OCI-LY1 (cell line): Measurements from ENCODE around the gene LYPLA2.

Source experiments
- H2AFZ ChIP-seq: fragments of 200-600 bp; sonication (generic), shearing (Covaris generic); 2 replicates; pipeline ENCODE4 v1.6.0; 2014; ENCODE audit warnings: antibody characterized with exemption, mild to moderate bottlenecking, low read length
- H3F3A ChIP-seq: fragments of 200-600 bp; sonication (generic), shearing (Covaris generic); 2 replicates; pipeline ENCODE4 v1.6.0; 2014; ENCODE audit warnings: mild to moderate bottlenecking, antibody characterized with exemption, low read length, moderate library complexity; ENCODE audit not compliant: insufficient read depth
- H3K27ac ChIP-seq: fragments of 200-600 bp; sonication (generic); 2 replicates; pipeline ENCODE4 v1.5.1; 2014; ENCODE audit warnings: low read length, mixed run types, mild to moderate bottlenecking, low read depth; ENCODE audit not compliant: poor library complexity, severe bottlenecking
- H3K27me3 ChIP-seq: fragments of 200-600 bp; sonication (generic); 2 replicates; pipeline ENCODE4 v1.6.0; 2014; ENCODE audit warnings: antibody characterized with exemption, mild to moderate bottlenecking, low read length, moderate library complexity; ENCODE audit not compliant: insufficient read depth
- H3K36me3 ChIP-seq: fragments of 200-600 bp; sonication (generic); 2 replicates; pipeline ENCODE4 v1.6.1; 2014; ENCODE audit warnings: mild to moderate bottlenecking, antibody characterized with exemption, low read length, moderate library complexity, mixed read lengths; ENCODE audit not compliant: insufficient read depth
- H3K4me1 ChIP-seq: fragments of 200-600 bp; sonication (generic); 2 replicates; pipeline ENCODE4 v1.5.1; 2014; ENCODE audit warnings: mild to moderate bottlenecking, low read length, moderate library complexity; ENCODE audit not compliant: insufficient read depth, severe bottlenecking
- H3K4me2 ChIP-seq: fragments of 200-600 bp; sonication (generic), shearing (Covaris generic); 2 replicates; pipeline ENCODE4 v1.6.1; 2014; ENCODE audit warnings: low read length
- H3K4me3 ChIP-seq: fragments of 200-600 bp; sonication (generic); 2 replicates; pipeline ENCODE4 v1.5.1; 2014; ENCODE audit warnings: low read length, low read depth, mild to moderate bottlenecking, mixed read lengths; ENCODE audit not compliant: poor library complexity, severe bottlenecking
- H3K79me2 ChIP-seq: fragments of 200-600 bp; shearing (Covaris generic); 2 replicates; pipeline ENCODE4 v1.6.1; 2016; ENCODE audit warnings: mixed run types, low read length, mixed read lengths; ENCODE audit not compliant: insufficient read depth
- H3K9ac ChIP-seq: fragments of 200-600 bp; sonication (generic), shearing (Covaris generic); 2 replicates; pipeline ENCODE4 v1.6.1; 2014; ENCODE audit warnings: mild to moderate bottlenecking, low read length, mixed read lengths
- H3K9me2 ChIP-seq: fragments of 200-600 bp; sonication (generic), shearing (Covaris generic); 2 replicates; pipeline ENCODE4 v1.6.1; 2014; ENCODE audit warnings: low read depth, mild to moderate bottlenecking, low read length, mixed read lengths
- H3K9me3 ChIP-seq: fragments of 200-600 bp; shearing (Covaris generic); 2 replicates; pipeline ENCODE4 v1.6.1; 2014; ENCODE audit warnings: low read length, mixed read lengths
- H4K20me1 ChIP-seq: fragments of 200-600 bp; sonication (generic), shearing (Covaris generic); 2 replicates; pipeline ENCODE4 v1.6.0; 2016; ENCODE audit warnings: mild to moderate bottlenecking, low read length; ENCODE audit not compliant: insufficient read depth
- EZH2 ChIP-seq: fragments of 200-600 bp; sonication (generic), shearing (Covaris generic); IDR thresholded peaks from 2 replicates; pipeline ENCODE4 v1.8.0; 2017; ENCODE audit warnings: borderline replicate concordance, mixed run types, mild to moderate bottlenecking, antibody characterized with exemption, low read length, moderate library complexity, mixed read lengths
- TF ChIP-seq, protein P1 (sequence below): fragments of 200-600 bp; sonication (generic), shearing (Covaris generic); IDR thresholded peaks from 2 replicates; pipeline ENCODE4 v1.5.1; 2017; ENCODE audit warnings: mild to moderate bottlenecking, antibody characterized with exemption, low read length, moderate library complexity, mixed read lengths

Gene LYPLA2

DNA sequence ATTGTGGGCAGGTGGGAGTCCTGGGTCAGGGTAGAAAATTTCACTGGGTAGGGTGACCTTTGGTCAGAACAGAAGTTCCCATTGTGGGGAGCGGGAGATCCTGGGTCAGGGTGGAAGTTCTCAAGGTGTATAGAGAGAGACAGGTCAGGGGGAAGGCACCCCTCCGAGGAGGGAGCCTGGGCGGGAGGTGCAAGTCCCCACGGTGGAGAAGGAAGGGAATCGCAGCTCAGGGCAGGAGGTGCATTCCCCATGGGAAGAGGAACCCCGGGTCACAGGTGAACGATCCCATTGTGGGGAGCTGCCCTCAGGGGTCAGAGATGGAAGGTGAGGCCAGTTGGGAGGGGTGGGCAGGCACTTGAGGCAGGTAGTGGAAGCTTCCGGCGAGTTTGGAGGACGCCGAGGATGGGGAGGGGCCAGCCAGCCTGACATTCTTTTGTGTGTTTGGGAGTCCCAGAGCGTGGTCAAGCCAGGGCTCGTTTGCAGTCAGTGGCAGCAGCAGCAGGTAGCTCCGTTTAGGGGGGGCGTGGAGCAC, 637 bp downstream of the LYPLA2 start:
- Histone ChIP-seq H3K36me3 (peaks cover 25% of the 10 kb centered on the region; the same call in 1 of the 2 replicates), H3K9me2 (no peaks in the 10 kb centered on the region), H3K27ac (peak overlapping the region; percentile 35), H2AFZ (no peak overlapping the region), H3K9me3 (no peaks in the 10 kb centered on the region), H3K79me2 (peaks cover 6% of the 10 kb centered on the region; the same call in 1 of the 2 replicates), H3K4me2 (peak overlapping the region; percentile 82), H3K9ac (peak overlapping the region; percentile 90), H3K4me3 (peak overlapping the region; percentile 95), H3K4me1 (peaks cover 26% of the 10 kb centered on the region), H4K20me1 (no peaks in the 10 kb centered on the region), H3K27me3 (no peaks in the 10 kb centered on the region), H3F3A (no peaks in the 10 kb centered on the region)
- TF ChIP-seq, protein P1, sequence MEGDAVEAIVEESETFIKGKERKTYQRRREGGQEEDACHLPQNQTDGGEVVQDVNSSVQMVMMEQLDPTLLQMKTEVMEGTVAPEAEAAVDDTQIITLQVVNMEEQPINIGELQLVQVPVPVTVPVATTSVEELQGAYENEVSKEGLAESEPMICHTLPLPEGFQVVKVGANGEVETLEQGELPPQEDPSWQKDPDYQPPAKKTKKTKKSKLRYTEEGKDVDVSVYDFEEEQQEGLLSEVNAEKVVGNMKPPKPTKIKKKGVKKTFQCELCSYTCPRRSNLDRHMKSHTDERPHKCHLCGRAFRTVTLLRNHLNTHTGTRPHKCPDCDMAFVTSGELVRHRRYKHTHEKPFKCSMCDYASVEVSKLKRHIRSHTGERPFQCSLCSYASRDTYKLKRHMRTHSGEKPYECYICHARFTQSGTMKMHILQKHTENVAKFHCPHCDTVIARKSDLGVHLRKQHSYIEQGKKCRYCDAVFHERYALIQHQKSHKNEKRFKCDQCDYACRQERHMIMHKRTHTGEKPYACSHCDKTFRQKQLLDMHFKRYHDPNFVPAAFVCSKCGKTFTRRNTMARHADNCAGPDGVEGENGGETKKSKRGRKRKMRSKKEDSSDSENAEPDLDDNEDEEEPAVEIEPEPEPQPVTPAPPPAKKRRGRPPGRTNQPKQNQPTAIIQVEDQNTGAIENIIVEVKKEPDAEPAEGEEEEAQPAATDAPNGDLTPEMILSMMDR = no peak
- TF ChIP-seq EZH2 = no peak

GRCh38 chr1:23792151-23792945, 1.4 kb downstream of the LYPLA2 start:
- H4K20me1 ChIP-seq = no peaks in the 10 kb centered on the region
- H3K9me3 ChIP-seq = no peaks in the 10 kb centered on the region
- H3K4me1 ChIP-seq = peaks cover 26% of the 10 kb centered on the region
- peak overlapping the region; percentile 90; the same call in 1 of the 2 replicates for H3K9ac ChIP-seq
- no peak for TF ChIP-seq EZH2
- TF ChIP-seq, protein P1 = no peak
- peak overlapping the region; percentile 95 for H3K4me3 ChIP-seq
- peaks cover 22% of the 10 kb centered on the region; the same call in 1 of the 2 replicates for H3K36me3 ChIP-seq
- H3K27ac ChIP-seq = no peak overlapping the region
- H3K79me2 ChIP-seq = peaks cover 6% of the 10 kb centered on the region; the same call in 1 of the 2 replicates
- no peaks in the 10 kb centered on the region for H3K9me2 ChIP-seq
- no peaks in the 10 kb centered on the region for H3K27me3 ChIP-seq
- peak overlapping the region; percentile 82 for H3K4me2 ChIP-seq
- H2AFZ ChIP-seq = no peak overlapping the region
- H3F3A ChIP-seq = no peaks in the 10 kb centered on the region

GRCh38 chr1:23793018-23793781, 2.3 kb downstream of the LYPLA2 start:
- Histone ChIP-seq H3K9me3 (no peaks in the 10 kb centered on the region), H3K9ac (no peak overlapping the region), H2AFZ (no peak overlapping the region), H3K27ac (no peak overlapping the region), H3K36me3 (peaks cover 21% of the 10 kb centered on the region; the same call in 1 of the 2 replicates), H3K27me3 (no peaks in the 10 kb centered on the region), H3K4me2 (peak overlapping the region; percentile 82; the same call in 1 of the 2 replicates), H3K4me3 (no peak overlapping the region), H3K4me1 (peaks cover 26% of the 10 kb centered on the region), H3K9me2 (no peaks in the 10 kb centered on the region), H3F3A (no peaks in the 10 kb centered on the region), H3K79me2 (peaks cover 6% of the 10 kb centered on the region; the same call in 1 of the 2 replicates), H4K20me1 (no peaks in the 10 kb centered on the region)
- TF ChIP-seq, protein P1 = no peak
- TF ChIP-seq EZH2 = no peak
